ENCODE data around the gene NSD1. TPM values are rescaled to one million over a fixed set of nuclear protein-coding genes. Genes with fewer than 3 reads are reported as not detected.

NSD1 gene
- total RNA-seq, 1 donor from 2014 or later: 45.4 TPM

GRCh38 chr5:177131352-177132135, 2.0 kb upstream of the NSD1 start:
- Histone ChIP-seq H3K4me1 (peaks cover 21% of the 10 kb centered on the region), H3K27me3 (no peaks in the 10 kb centered on the region), H3K36me3 (no peaks in the 10 kb centered on the region), H3K4me3 (peak overlapping the region; percentile 61 to 89), H3K9me3 (no peaks in the 10 kb centered on the region), H3K27ac (peak overlapping the region; percentile 96)
- TF ChIP-seq POLR2AphosphoS5 (IDR thresholded peaks at IDR 0.05; ENCODE audit: insufficient read depth in 1 of 2, low read depth in 1 of 2): no peak
- TF ChIP-seq POLR2A (IDR thresholded peaks at IDR 0.05): no peak
- no peak for TF ChIP-seq CTCF (IDR thresholded peaks at IDR 0.05)
- intact Hi-C loops (cut with DNase I): no loop called here
- no peak for DNase-seq (ENCODE audit: extremely low spot score in 2 of 2)

- Histone ChIP-seq H3K9me3 (no peaks in the 10 kb centered on the region), H3K4me3 (peak overlapping the region; percentile 61 to 89), H3K4me1 (peaks cover 29% of the 10 kb centered on the region), H3K27me3 (no peaks in the 10 kb centered on the region), H3K27ac (peak overlapping the region; percentile 96), H3K36me3 (peaks cover 0 to 6% of the 10 kb centered on the region in 2 donors)
- DNase-seq (ENCODE audit: extremely low spot score in 2 of 2): no peak
- TF ChIP-seq CTCF (IDR thresholded peaks at IDR 0.05) (no peak), POLR2AphosphoS5 (IDR thresholded peaks at IDR 0.05; ENCODE audit: insufficient read depth in 1 of 2, low read depth in 1 of 2) (no peak), POLR2A (IDR thresholded peaks at IDR 0.05) (no peak)
- intact Hi-C loops (cut with DNase I): no loop called here
These were observed 1.2 kb upstream of the NSD1 start for GRCh38 chr5:177132136-177133095.

- no peaks in the 10 kb centered on the region for H3K27me3 ChIP-seq
- peak overlapping the region; percentile 96 for H3K27ac ChIP-seq
- H3K36me3 ChIP-seq: peaks cover 0 to 14% of the 10 kb centered on the region in 2 donors
- no peaks in the 10 kb centered on the region for H3K9me3 ChIP-seq
- DNase-seq (ENCODE audit: extremely low spot score in 2 of 2): no peak
- intact Hi-C loops (cut with DNase I): no loop called here
- TF ChIP-seq POLR2A (IDR thresholded peaks at IDR 0.05): no peak
- TF ChIP-seq POLR2AphosphoS5 (IDR thresholded peaks at IDR 0.05; ENCODE audit: insufficient read depth in 1 of 2, low read depth in 1 of 2): peak in 1 of 2 donors; percentile 31
- TF ChIP-seq CTCF (IDR thresholded peaks at IDR 0.05): no peak
- peak overlapping the region; percentile 61 to 89 for H3K4me3 ChIP-seq
- H3K4me1 ChIP-seq: peaks cover 40% of the 10 kb centered on the region
These were observed 502 bp downstream of the NSD1 start for GRCh38 chr5:177133853-177134696.

- Histone ChIP-seq H3K36me3 (peaks cover 0 to 14% of the 10 kb centered on the region in 2 donors), H3K27ac (peak overlapping the region; percentile 96), H3K9me3 (no peaks in the 10 kb centered on the region), H3K4me1 (peaks cover 45% of the 10 kb centered on the region), H3K27me3 (no peaks in the 10 kb centered on the region), H3K4me3 (peak overlapping the region; percentile 61 to 89)
- TF ChIP-seq POLR2AphosphoS5 (IDR thresholded peaks at IDR 0.05; ENCODE audit: insufficient read depth in 1 of 2, low read depth in 1 of 2) (no peak), POLR2A (IDR thresholded peaks at IDR 0.05) (no peak), CTCF (IDR thresholded peaks at IDR 0.05) (no peak)
- intact Hi-C loops (cut with DNase I): no loop called here
- DNase-seq (ENCODE audit: extremely low spot score in 2 of 2): no peak
These were observed 1.2 kb downstream of the NSD1 start for GRCh38 chr5:177134697-177135225.

Measured in vagina (tissue), 2 donors.